Effector CD4-positive, alpha-beta T cell (primary cell): ENCODE results near the gene CASTOR1.

Source experiments
- DNase-seq: peaks from one replicate; pipeline ENCODE4 v3.0.0-alpha.2; 2020

Gene CASTOR1

DNA sequence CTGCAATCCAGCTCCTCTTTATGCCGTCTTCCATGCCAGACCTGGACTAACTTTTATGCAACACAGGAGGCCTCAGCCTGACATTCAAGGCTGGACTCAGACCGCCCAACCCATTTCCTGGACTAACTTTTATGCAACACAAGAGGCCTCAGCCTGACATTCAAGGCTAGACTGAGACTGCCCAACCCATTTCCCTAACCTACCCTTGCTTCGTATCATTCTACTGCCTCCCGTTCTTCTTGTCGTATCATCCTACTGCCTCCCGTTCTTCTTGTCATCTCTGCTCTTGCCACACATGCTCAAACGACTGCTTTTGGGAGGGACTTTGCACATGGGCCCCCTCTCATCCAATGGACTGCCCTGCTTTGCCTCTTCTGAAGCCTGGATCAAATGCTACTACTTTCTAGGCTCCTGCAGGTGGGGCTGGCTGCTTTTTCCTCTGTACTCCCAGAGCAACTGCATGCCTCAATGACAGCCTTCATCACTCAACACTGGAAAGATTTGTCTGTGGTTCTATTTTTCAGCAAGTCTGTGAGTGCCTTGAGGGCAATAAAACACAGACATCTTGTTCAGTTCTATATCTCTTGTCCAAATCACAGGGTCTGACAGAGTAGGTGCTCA is 29.6 kb upstream of the CASTOR1 start:
- no peak for DNase-seq

DNA sequence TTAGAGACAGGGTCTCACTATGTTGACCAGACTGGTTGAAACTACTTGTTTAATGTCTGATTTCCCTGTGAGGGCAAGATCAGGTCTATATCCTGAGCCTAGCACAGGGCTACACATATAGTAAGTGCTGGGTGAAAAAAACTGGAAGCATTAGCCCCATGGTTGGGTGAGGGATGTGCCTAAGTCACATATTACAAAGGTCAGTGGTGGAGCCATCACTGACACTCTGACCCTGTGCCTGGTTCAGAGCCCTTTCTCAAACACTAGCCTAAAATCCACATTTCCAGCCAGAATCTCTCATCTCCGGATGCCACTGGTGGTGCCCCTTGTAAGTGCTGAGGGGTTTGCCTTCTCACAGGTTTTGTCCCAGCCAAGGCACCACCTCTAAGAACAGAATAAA is 28.5 kb upstream of the CASTOR1 start:
- DNase-seq = no peak

DNA sequence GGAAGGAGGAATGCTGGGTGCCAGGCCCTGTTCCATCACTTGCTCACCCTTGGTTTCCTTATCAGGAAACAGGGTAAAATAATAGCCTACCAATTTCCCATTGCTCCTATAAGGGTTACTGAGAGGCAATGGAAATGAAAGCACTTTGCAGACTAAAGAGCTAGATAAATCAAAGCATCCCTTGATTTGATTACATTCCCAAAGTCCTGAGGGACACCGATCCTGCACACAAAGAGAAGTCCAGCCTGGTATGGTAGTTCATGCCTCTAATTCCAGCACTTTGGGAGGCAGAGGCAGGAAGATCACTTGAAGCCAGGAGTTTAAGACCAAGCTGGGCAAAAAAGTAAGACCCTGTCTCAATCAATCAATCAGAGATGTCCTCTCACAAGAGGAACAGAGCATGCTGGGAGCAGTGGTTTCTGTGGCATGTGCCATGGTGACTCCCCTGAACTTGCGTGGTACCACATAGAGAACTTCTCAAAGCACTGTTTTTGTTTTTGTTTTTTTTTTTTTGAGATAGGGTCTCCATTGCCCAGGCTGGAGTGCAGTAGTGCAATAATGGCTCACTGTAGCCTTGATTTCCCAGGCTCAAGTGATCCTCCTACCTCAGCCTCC is 26.8 kb upstream of the CASTOR1 start:
- DNase-seq = no peak

GRCh38 chr22:30314915-30315314 is 25.6 kb upstream of the CASTOR1 start:
- peak; percentile 36 for DNase-seq

DNA sequence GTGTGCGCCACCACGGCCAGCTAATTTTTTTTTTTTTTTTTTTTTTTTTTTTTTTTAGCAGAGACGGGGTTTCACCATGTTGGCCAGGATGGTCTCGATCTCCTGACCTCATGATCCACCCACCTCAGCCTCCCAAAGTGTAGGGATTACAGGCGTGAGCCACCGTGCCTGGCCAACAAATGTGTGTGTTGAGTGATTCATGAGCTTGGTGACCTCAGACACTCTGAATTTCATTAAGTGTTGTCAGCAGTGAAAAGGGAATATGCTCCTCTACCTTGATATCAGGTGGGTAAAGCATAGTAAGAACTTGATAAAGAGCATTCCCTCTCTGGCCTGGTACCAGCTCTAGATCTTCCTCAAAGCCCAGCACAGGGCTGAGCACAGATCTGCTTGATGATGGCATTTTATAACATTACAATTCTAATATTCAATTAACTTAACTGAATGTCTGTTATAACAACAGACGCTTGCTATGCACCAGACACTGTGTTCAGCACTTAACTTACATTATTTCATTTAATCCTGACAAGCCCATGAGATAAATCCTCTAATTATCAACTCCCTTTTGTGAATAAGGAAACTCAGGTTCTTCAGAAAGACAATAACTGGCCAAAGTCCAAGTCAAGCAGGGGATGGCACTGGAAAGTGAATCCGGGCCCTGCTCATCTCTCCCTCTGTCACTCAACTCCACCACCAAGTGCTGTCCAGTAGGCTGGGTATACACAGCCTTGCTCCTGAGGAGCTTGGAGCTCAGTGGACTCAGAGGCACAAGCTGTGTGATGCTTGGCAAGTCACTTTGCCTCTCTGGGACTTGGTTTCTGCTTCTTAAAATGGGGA is 24.4 kb upstream of the CASTOR1 start:
- no peak for DNase-seq

DNA sequence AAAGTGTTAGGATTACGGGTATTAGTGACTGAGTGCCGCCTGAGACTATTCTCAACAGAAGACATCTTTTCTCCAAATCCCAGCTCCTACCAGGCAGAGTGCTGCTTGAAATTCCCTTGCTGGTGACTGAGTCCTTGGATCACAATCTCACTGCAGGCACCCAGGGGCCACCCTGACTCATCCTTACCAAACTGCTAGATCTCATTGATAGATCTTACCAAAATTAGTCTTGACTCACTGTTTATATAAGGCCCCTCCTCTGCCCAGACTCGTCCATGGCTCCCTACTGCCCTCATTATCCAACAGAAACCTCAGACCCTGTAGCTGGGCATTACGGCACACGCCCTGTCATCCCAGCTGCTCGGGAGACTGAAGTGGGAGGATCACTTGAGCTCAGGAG is 22.7 kb upstream of the CASTOR1 start:
- DNase-seq = no peak

DNA sequence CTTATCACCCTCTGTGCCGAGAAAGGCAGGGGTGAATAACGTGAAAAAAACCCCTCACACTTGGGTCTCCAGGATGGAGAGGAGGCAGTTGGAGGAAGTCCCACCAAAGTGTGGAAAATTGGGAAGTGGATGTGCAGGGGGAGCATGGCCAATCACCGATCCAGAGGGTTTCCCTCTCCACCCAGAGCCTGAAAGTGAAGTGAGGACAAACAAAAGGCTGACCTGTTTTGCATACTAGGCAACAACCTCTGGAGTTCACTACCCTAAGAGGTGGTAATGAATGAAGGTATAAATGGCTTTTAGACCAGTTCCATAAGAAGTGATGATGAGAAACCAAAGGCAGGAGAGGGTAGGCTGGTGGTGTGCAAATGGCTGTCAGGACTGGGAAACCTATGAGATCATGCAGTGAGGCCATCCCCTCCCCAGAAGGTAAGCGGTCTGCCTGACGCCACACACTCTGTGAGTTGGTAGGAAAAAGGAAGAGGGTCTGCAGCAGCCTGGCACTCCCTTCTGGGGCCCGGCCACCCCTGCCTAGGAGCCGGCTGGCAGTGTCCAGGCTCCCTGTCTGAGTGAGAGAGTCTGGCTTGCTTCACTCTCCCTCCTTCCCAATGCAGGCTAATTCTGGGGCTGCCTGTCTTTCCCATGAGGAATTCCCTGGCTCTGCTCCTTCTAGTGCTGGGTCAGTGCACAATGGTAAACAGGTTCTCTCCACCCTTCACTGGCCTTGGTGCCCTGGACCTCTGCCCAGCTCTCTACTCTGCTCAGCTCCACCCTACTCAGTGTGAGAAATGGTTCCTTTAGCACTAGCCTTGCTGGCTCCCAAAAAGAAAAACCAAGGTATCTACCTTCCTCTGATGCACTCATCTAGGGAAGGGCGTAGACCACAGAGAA is 21.8 kb upstream of the CASTOR1 start:
- DNase-seq = no peak

- DNase-seq = no peak
Measured at GRCh38 chr22:30309951-30310741, 20.8 kb upstream of the CASTOR1 start.

- no peak for DNase-seq
Measured at GRCh38 chr22:30308518-30309230, 19.4 kb upstream of the CASTOR1 start.

DNA sequence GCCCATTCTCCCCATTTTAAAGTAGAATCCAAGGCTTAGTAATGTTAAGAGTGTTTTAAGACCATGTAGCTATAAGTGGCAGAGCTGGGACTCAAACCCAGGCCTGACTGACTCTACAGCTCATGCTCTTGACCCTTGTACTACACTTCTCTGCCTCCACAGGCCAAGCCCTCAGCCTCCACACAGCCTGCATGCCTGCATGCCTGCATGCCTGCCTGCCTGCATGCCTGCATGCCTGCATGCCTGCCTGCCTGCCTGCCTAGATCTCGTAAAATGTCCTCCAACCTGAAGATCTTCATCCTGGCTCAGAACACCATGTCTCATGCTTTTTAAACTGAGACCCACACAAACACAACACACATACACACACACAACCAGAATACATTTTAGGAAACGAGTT is 18.8 kb upstream of the CASTOR1 start:
- DNase-seq = no peak

GRCh38 chr22:30307041-30307574 is 17.8 kb upstream of the CASTOR1 start:
- no peak for DNase-seq

GRCh38 chr22:30306627-30307011 is 17.3 kb upstream of the CASTOR1 start:
- no peak for DNase-seq

GRCh38 chr22:30305906-30306626 is 16.8 kb upstream of the CASTOR1 start:
- no peak for DNase-seq

DNA sequence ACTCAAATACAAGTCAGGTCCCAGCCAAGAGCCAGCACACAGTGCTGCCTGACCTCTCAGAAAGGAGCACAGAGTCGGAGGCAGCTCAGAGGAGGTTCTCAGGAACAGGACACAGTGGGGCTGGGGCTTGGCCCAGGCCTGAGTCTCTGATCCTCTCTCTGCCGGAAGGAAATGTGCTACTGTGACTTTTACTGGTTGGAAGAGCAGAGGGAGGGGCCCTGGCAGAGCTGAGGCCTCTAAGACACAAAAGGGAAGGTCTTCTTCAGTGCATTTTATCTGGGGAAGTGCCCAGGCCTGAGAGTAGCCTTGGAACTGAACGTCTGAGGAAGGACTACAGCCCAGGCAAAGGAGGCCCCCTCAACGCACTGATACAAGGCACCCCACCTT is 16.2 kb upstream of the CASTOR1 start:
- no peak for DNase-seq

DNA sequence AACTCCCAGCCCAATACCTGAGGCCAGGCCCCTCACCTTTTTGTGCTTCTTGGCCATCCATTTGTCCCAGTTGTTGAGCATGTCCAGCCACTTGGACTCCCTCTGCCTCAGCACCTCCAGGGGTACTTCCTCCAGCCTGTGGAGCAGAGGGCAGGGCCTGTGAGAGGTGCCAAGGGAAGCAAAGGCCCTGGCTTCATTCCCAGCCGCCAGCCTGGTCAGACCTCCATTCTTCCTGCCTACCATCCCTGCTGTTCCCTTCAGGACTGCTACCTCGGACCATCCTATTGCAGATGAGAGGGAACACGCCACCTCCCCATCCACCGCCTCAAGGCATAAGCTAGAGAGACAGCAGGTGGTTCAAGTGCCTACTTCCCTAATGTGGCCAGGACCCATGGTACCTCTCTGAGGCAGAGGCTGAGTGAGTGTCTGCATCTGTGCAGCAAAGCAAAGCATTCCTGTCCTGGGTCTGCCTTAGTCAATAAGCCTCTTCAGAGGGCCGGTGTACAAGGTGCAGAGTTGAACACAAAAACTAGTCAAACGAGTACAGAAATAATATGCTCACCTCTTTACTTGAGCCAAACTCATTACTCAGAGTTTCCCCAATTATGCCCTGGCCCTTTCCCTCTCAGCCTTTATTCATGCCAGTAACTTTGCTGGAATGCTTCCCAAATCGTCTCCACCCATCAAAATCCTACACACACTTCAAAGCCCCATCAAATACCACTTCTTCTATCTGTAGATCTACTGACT is 15.4 kb upstream of the CASTOR1 start:
- no peak for DNase-seq

- no peak for DNase-seq
Measured at GRCh38 chr22:30302810-30303138, 13.5 kb upstream of the CASTOR1 start.

- no peak for DNase-seq
Measured at GRCh38 chr22:30301995-30302809, 12.9 kb upstream of the CASTOR1 start.

- no peak for DNase-seq
Measured at GRCh38 chr22:30299322-30299721, 10.0 kb upstream of the CASTOR1 start.
